B cell (primary cell): Measurements from ENCODE around the gene CRTAP. TPM values are rescaled to one million over a fixed set of nuclear protein-coding genes. Genes with fewer than 3 reads are reported as not detected.
A peak's percentile ranks its signal among the peaks of the same experiment; 100 is the strongest.

Experiments used
- ATAC-seq: fragments of 200-7000 bp; cut with Tn5 transposase; one replicate; pipeline ENCODE4 v1.10.0; 2021; ENCODE audit warnings: low read depth, mild to moderate bottlenecking, moderate number of reproducible peaks, moderate library complexity
- CTCF ChIA-PET: fragments of 350-600 bp; sonication (Branson Sonifier 250); formaldehyde crosslinking; loops from one replicate; lab custom pipeline; 2021; ENCODE audit warnings: antibody characterized with exemption, inconsistent platforms; lab: Charles Lee
- POLR2A ChIA-PET: fragments of 350-600 bp; sonication (Branson Sonifier 250); formaldehyde crosslinking; loops from one replicate; lab custom pipeline; 2021; ENCODE audit warnings: antibody characterized with exemption; lab: Charles Lee
- DNase-seq: peaks from one replicate; pipeline ENCODE4 v3.0.0; 2013
- H2AFZ ChIP-seq: 2 replicates; pipeline ENCODE4 v1.6.1; 2012; ENCODE audit warnings: mild to moderate bottlenecking, low read depth, low read length; ENCODE audit not compliant: insufficient read depth, poor library complexity, severe bottlenecking
- H3K27ac ChIP-seq, 2 donors: 1 replicate in 1 of 2; 2 replicates in 1 of 2; pipeline ENCODE4 v1.5.1; 2012 to 2013; ENCODE audit warnings: low read length in 2 of 2, mild to moderate bottlenecking in 2 of 2, moderate library complexity in 1 of 2
- H3K27me3 ChIP-seq, 4 experiments: fragments of 200-600 bp in 1 of 4; sonication (generic) in 1 of 4; replicated peaks in 1 of 4; 1 replicate in 2 of 4; 2 replicates in 2 of 4; pipeline versions ENCODE4 v1.6.1 to v1.7.0; 2013 to 2016; ENCODE audit warnings: low read length in 3 of 4, mild to moderate bottlenecking in 2 of 4, mixed read lengths in 1 of 4, moderate library complexity in 1 of 4; ENCODE audit not compliant: insufficient read depth in 4 of 4, control insufficient read depth in 3 of 4; ENCODE audit errors: control extremely low read depth in 1 of 4
- H3K36me3 ChIP-seq, 2 experiments: replicated peaks in 1 of 2; 1 replicate in 1 of 2; 2 replicates in 1 of 2; pipeline versions ENCODE4 v1.6.1 to v1.7.1; 2013; ENCODE audit warnings: low read length in 1 of 2; ENCODE audit not compliant: insufficient read depth in 2 of 2, control insufficient read depth in 1 of 2; ENCODE audit errors: control extremely low read depth in 1 of 2, extremely low read depth in 1 of 2
- H3K4me1 ChIP-seq, 2 donors: fragments of 200-600 bp in 1 of 2; sonication (generic) in 1 of 2; 1 replicate in 1 of 2; 2 replicates in 1 of 2; pipeline versions ENCODE4 v1.5.1 to v1.6.1; 2013 to 2017; ENCODE audit warnings: low read length in 2 of 2; ENCODE audit not compliant: control insufficient read depth in 2 of 2, insufficient read depth in 2 of 2
- H3K4me2 ChIP-seq: replicated peaks from 2 replicates; pipeline ENCODE3; 2012; ENCODE audit warnings: mild to moderate bottlenecking, low read depth, low read length; ENCODE audit not compliant: poor library complexity, severe bottlenecking
- H3K4me3 ChIP-seq, 5 experiments: fragments of 200-600 bp in 1 of 5; sonication (generic) in 1 of 5; 1 replicate in 3 of 5; 2 replicates in 2 of 5; pipeline versions ENCODE4 v1.5.1 to v1.7.0; 2011 to 2016; ENCODE audit warnings: low read length in 4 of 5, mild to moderate bottlenecking in 4 of 5, low read depth in 2 of 5, control low read depth in 1 of 5, moderate library complexity in 1 of 5; ENCODE audit not compliant: insufficient read depth in 1 of 5; ENCODE audit errors: control extremely low read depth in 1 of 5, extremely low read depth in 1 of 5
- H3K79me2 ChIP-seq: fragments of 200-600 bp; sonication (generic); one replicate; pipeline ENCODE4 v1.6.0; 2016; ENCODE audit warnings: low read length; ENCODE audit not compliant: control insufficient read depth, insufficient read depth
- H3K9ac ChIP-seq: fragments of 200-600 bp; sonication (generic); 2 replicates; pipeline ENCODE4 v1.6.1; 2017; ENCODE audit warnings: mild to moderate bottlenecking, low read length, moderate library complexity
- H3K9me3 ChIP-seq, 3 donors: one replicate each; pipeline versions ENCODE4 v1.6.1 to v1.7.1; 2013; ENCODE audit warnings: low read length in 2 of 3; ENCODE audit not compliant: control insufficient read depth in 2 of 3, insufficient read depth in 1 of 3; ENCODE audit errors: control extremely low read depth in 1 of 3
- H4K20me1 ChIP-seq: 2 replicates; pipeline ENCODE4 v1.6.0; 2012; ENCODE audit warnings: mild to moderate bottlenecking, low read length; ENCODE audit not compliant: insufficient read depth, control insufficient read depth, poor library complexity, severe bottlenecking
- H3K27ac Mint-ChIP-seq: one replicate; pipeline ENCODE4 v1.8.0; 2021; ENCODE audit warnings: mixed read lengths
- H3K27me3 Mint-ChIP-seq: one replicate; pipeline ENCODE4 v1.8.0; 2021; ENCODE audit warnings: mixed read lengths
- H3K4me1 Mint-ChIP-seq: one replicate; pipeline ENCODE4 v1.8.0; 2021; ENCODE audit warnings: mixed read lengths
- H3K4me3 Mint-ChIP-seq: one replicate; pipeline ENCODE4 v1.8.0; 2021; ENCODE audit warnings: mixed read lengths
- H3K9me3 Mint-ChIP-seq: one replicate; pipeline ENCODE4 v1.8.0; 2022; ENCODE audit warnings: mixed read lengths; ENCODE audit not compliant: insufficient read depth
- CTCF ChIP-seq: fragments of 200-600 bp; IDR thresholded peaks from one replicate; pipeline ENCODE4 v1.8.0; 2022; ENCODE audit warnings: antibody characterized with exemption, mild to moderate bottlenecking
- EZH2 ChIP-seq: IDR thresholded peaks from 2 replicates; pipeline ENCODE4 v1.6.1; 2012; ENCODE audit warnings: borderline replicate concordance, low read depth, mild to moderate bottlenecking, moderate library complexity, low read length; ENCODE audit not compliant: insufficient read depth, poor library complexity, severe bottlenecking
- WGBS: methylation state at CpG from one replicate; pipeline ENCODE4 v1.1.5; 2013; ENCODE audit warnings: missing lambda C conversion rate; ENCODE audit not compliant: insufficient coverage; 5-methylcytosine and 5-hydroxymethylcytosine counted together
- intact Hi-C: fragments of 100-400 bp; cut with micrococcal nuclease; formaldehyde crosslinking; loops from one replicate; pipeline ENCODE4 v1.10.0; 2022
- polyA plus RNA-seq: library from polyadenylated mRNA; depleted of rRNA; stranded (reverse); fragments of >200 nt; gene quantifications from 2 replicates; pipeline ENCODE4 v1.2.3, GENCODE V29; 2012
- total RNA-seq, 2 donors: library from RNA; stranded (reverse); fragments of 120-200 nt in 1 of 2; gene quantifications; 1 replicate in 1 of 2; 2 replicates in 1 of 2; pipeline versions ENCODE4 v1.2.3 to v1.2.4, GENCODE V29; 2013 to 2022

CRTAP gene
- total and polyA plus RNA-seq, 2 donors (not counting 1 experiment from before 2014, with no cell fraction given) = 20.3 to 55.0 TPM

GRCh38 chr3:33167284-33167683 is 53.5 kb downstream of the CRTAP start:
- Histone ChIP-seq H3K79me2 (no peaks in the 10 kb centered on the region), H3K4me3 (no peak overlapping the region), H3K36me3 (no peaks in the 10 kb centered on the region), H3K27me3 (no peaks in the 10 kb centered on the region), H4K20me1 (no peaks in the 10 kb centered on the region), H3K9me3 (no peaks in the 10 kb centered on the region), H3K27ac (no peak overlapping the region), H3K4me1 (peaks cover 3 to 4% of the 10 kb centered on the region in 2 donors), H2AFZ (peak overlapping the region; percentile 20), H3K4me2 (no peak overlapping the region), H3K9ac (no peak overlapping the region)
- H3K9me3 Mint-ChIP-seq = no peaks in the 10 kb centered on the region
- H3K27ac Mint-ChIP-seq = no peak overlapping the region
- ATAC-seq (no peak), DNase-seq (no peak)
- peaks cover 8% of the 10 kb centered on the region for H3K4me1 Mint-ChIP-seq
- ChIA-PET POLR2A (no interaction called here), CTCF (interaction anchor here (0.9 to 1.1 kb wide), 3 partner anchors 36 to 631 kb away, joined by 3 read pairs; partner anchors contain the start of gene PDCD6IP)
- H3K4me3 Mint-ChIP-seq = no peak overlapping the region
- WGBS = 78% methylated on average over 3 of the region's 3 CpGs
- intact Hi-C loops = no loop called here
- H3K27me3 Mint-ChIP-seq = no peaks in the 10 kb centered on the region
- TF ChIP-seq EZH2 (no peak), CTCF (no peak)

GRCh38 chr3:33167716-33168336 is 54.0 kb downstream of the CRTAP start:
- ATAC-seq = no peak
- Histone ChIP-seq H2AFZ (peak overlapping the region; percentile 20), H4K20me1 (no peaks in the 10 kb centered on the region), H3K27me3 (no peaks in the 10 kb centered on the region), H3K4me1 (peaks cover 3 to 4% of the 10 kb centered on the region in 2 donors), H3K4me2 (no peak overlapping the region), H3K36me3 (no peaks in the 10 kb centered on the region), H3K27ac (no peak overlapping the region), H3K4me3 (no peak overlapping the region), H3K79me2 (no peaks in the 10 kb centered on the region), H3K9ac (no peak overlapping the region), H3K9me3 (no peaks in the 10 kb centered on the region)
- Mint-ChIP-seq H3K27ac (no peak overlapping the region), H3K4me3 (no peak overlapping the region), H3K4me1 (peaks cover 8% of the 10 kb centered on the region), H3K9me3 (no peaks in the 10 kb centered on the region), H3K27me3 (no peaks in the 10 kb centered on the region)
- ChIA-PET CTCF (interaction anchor here (0.9 to 1.1 kb wide), 2 partner anchors 36 to 94 kb away, joined by 3 read pairs; no protein-coding TSS in a partner anchor), POLR2A (no interaction called here)
- intact Hi-C loops = no loop called here
- WGBS = 76% methylated on average over 3 of the region's 3 CpGs
- TF ChIP-seq EZH2 = no peak
- TF ChIP-seq CTCF = no peak
- DNase-seq = no peak
